Loucy (cell line): ENCODE measurements around the gene DAD1.
A peak's percentile ranks its signal among the peaks of the same experiment; 100 is the strongest.

Source experiments
- CTCF ChIP-seq: fragments of 200-600 bp; sonication (generic); conservative IDR thresholded peaks from 2 replicates; pipeline ENCODE4 v1.5.1; 2014; ENCODE audit warnings: mild to moderate bottlenecking, antibody characterized with exemption, low read length
- EZH2phosphoT487 ChIP-seq: fragments of 200-600 bp; IDR thresholded peaks from 2 replicates; pipeline ENCODE4 v1.6.1; 2018; ENCODE audit warnings: antibody characterized with exemption, mild to moderate bottlenecking, moderate library complexity, borderline replicate concordance

DNA sequence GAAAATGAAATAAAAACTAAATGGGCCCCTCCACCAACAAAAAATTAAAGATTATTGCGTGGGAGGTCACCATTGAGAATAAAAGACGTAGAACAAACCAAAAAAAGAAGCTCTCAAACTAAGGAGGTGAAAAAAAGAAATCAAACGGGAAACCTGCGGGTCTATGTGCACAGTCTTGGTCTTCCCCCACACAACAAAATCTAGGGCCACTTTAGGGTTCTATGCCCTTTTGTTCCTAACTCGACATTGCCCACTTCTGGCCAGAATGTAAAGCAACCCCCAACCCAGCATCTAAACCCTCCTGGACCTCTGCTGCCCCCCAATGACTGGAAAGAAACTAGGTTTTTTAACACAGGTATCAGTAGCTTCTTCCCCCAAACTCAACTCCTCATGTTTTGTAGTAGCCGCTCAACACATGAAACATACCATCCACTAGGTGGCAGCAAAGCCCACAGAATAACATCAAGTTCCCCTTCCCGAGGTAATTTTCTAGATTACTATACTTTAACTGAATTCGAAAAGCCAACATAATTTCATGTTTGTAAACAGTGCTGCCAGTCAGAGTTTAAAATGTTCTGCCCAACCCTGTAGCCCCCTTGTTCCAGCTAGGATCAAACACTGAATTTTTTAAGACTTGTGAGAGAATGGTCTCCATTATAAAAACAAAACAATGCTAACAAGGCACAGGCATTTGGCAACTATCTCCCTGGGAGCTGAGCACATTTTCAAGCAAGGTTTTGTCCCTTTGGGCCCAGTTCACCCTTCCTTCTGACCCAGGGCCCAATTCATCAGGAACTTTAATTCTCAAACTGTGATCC lies 18.7 kb downstream of the DAD1 start:
- TF ChIP-seq CTCF (peak; percentile 100), EZH2phosphoT487 (no peak)
